ENCODE data around the gene FAM229A.

The FAM229A gene

DNA sequence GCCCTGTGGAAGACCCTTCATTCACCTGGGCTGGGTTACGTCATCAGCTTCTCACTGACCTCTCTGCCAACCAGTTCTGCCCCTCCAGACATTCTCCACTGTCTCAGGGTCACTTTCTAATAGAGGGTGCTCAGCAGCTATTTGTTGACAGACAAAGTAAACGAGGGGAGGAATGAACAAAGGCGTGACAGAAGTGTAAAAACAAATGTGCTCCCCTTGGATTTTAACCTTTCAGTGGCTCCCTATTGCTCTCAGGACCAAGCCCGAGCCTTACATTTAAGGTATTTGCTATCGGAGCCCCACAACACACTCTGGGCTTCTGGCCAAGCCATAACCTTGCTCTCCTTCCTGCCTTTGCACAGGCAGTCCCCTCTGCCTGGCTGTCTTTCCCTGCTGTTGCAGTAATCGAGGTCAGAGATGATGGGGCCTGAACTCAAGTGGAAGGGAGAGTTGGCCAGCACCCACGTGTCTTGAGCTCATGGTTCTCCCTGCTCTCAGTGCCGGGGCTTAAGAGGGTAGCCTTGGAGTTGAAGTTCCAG is 16.9 kb downstream of the FAM229A start:
- DNase-seq: no peak

DNA sequence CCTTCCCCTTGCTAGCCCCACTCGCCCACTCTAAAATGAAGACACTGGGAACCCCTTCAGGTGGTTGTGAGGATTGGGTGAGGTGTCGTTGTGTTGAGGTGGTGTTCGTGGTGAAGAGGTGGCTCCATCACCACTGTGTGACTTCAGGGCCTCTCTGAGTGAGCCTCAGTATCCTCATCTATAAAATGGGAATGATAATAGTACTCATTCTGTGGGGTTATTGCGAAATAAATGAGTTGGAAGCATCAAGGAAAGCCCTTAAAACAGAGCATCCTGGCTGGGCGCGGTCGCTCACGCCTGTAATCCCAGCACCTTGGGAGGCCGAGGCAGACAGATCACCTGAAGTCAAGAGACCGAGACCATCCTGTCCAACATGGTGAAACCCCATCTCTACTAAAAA is 19.6 kb downstream of the FAM229A start:
- no peak for DNase-seq

DNA sequence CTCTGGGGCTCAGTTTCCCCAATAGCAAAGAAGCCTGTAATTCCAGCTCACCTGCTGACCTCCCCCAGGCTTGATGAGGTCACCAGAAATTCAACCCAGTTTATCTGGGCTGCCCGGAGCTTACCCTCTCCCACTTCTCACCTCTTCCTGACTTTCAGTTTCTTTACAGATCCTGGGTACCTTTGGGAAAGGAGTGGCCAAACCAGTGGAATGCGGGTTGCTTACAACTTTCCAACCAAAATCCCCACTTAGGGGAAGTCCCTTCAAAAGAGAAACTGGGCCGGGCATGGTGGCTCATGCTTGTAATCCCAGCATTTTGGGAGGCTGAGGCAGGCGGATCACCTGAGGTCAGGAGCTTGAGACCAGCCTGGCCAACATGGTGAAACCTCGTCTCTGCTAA is 20.3 kb downstream of the FAM229A start:
- DNase-seq: no peak

GRCh38 chr1:32341186-32341757 is 21.0 kb downstream of the FAM229A start:
- no peak for DNase-seq

GRCh38 chr1:32339363-32339978 is 22.8 kb downstream of the FAM229A start:
- DNase-seq: no peak

GRCh38 chr1:32338637-32339145 is 23.6 kb downstream of the FAM229A start:
- no peak for DNase-seq

GRCh38 chr1:32337855-32338636 is 24.2 kb downstream of the FAM229A start:
- peak; percentile 36 for DNase-seq

GRCh38 chr1:32336963-32337675 is 25.2 kb downstream of the FAM229A start:
- DNase-seq: no peak

GRCh38 chr1:32336591-32336932 is 25.7 kb downstream of the FAM229A start:
- no peak for DNase-seq

GRCh38 chr1:32335790-32336590 is 26.3 kb downstream of the FAM229A start, which contains the start of gene MARCKSL1:
MARCKSL1 (minus strand) TSS chr1:32336233; CDS start chr1:32336033, 200 bp downstream.
- DNase-seq: peak; percentile 75

DNA sequence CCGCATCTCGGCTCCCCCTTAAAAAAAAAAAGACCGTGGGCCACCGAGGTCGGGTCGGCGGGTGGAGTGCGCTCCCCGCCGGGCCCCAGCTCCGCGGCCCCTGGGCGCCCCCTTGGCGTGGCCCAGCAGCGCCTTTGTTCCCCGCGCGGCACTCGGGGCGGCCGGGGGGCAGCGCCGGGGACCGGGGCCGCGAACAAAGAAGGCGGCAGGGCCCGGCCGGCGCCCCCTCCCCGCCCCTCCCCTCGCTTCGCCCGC is 26.8 kb downstream of the FAM229A start:
- no peak for DNase-seq

DNA sequence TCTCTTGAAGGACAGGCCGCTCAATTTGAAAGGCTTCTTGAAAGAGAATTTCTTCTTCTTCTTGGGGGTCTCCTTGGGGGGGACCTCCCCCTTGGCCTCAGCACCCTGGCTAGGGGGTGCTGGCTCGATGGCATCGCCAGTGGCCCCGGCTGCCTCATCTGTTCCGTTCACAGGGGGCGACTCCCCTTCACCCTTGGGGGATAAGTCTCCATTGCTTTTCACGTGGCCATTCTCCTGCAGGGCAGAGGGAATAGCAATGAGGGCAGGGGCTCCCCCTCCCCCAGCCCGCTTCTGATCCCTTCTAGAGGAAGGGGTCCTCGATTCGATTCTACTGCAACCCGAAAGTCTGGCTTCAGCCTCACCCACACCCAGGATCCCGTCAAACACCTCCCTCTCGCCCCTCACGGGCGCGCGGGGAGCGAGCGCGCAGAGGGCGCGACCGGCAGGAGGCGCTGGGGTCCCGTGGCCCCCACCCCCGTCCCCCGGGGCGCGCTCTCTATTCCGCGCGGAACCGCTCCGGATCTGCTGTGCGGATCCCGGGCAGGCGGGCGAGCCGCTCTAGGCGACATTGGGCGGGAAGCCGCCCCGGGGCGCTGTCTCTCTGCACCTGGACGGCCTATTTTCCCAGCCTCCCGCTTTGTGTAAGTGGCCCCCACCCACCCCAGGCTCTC is 27.3 kb downstream of the FAM229A start:
- peak; percentile 44 for DNase-seq

- peak; percentile 15 for DNase-seq
Observed at GRCh38 chr1:32334274-32334861, 27.9 kb downstream of the FAM229A start.

DNA sequence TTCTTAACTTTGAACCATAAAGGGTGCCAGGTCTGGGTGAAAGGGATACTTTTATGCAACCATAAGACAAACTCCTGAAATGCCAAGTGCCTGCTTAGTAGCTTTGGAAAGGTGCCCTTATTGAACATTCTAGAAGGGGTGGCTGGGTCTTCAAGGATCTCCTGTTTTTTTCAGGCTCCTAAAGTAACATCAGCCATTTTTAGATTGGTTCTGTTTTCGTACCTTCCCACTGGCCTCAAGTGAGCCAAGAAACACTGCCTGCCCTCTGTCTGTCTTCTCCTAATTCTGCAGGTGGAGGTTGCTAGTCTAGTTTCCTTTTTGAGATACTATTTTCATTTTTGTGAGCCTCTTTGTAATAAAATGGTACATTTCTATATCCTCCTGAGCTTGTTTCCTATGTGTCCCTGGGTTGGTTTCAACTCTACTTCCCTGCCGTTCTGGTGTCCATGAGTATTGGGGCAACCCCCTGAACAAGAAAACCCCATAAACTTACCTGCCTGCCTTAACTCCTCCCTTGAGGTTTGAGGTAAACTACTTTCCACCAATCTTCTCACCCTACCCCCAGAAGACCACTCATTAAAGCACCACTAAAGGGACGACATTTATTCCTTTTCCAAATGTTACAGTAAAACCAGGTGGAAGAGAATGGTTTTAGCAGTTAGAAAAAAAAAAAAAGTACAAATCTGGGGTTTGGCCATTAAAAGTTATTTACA is 28.9 kb downstream of the FAM229A start:
- no peak for DNase-seq

GRCh38 chr1:32332290-32333079 is 29.8 kb downstream of the FAM229A start:
- no peak for DNase-seq

- no peak for DNase-seq
Observed at GRCh38 chr1:32331549-32331948, 30.7 kb downstream of the FAM229A start.

- DNase-seq: no peak
Observed at GRCh38 chr1:32330558-32331151, 31.6 kb downstream of the FAM229A start.

- no peak for DNase-seq
Observed at GRCh38 chr1:32329931-32330466, 32.3 kb downstream of the FAM229A start.

GRCh38 chr1:32327204-32327603 is 35.1 kb downstream of the FAM229A start:
- no peak for DNase-seq

Data from NCI-H146 (cell line).